K562 (cell line): Measurements from ENCODE around the gene TSPAN16. TPM values are rescaled to one million over a fixed set of nuclear protein-coding genes. Genes with fewer than 3 reads are reported as not detected.

ENCODE experiments used
- CBFA2T3 ChIP-seq: fragments of 450-650 bp; IDR thresholded peaks from 2 replicates; pipeline ENCODE4 v1.6.1; 2017
- DDX20 ChIP-seq: fragments of 450-650 bp; IDR thresholded peaks from 2 replicates; pipeline ENCODE4 v1.6.1; 2016; ENCODE audit warnings: missing genetic modification characterization, low read depth, mild to moderate bottlenecking, missing compliant biosample characterization, moderate library complexity
- HEY1 ChIP-seq: fragments of 250-450 bp; sonication (Bioruptor Pico); IDR thresholded peaks from 2 replicates; pipeline ENCODE4 v1.5.0; 2020; ENCODE audit warnings: mild to moderate bottlenecking, moderate library complexity, borderline replicate concordance
- KDM5B ChIP-seq: fragments of 200-600 bp; sonication (generic); IDR thresholded peaks from 2 replicates; pipeline ENCODE4 v1.6.1; 2012; ENCODE audit warnings: low read depth, mild to moderate bottlenecking, moderate library complexity, low read length, control low read depth, inconsistent platforms; ENCODE audit not compliant: insufficient replicate concordance
- KLF10 ChIP-seq: fragments of 250-450 bp; sonication (Bioruptor Pico); IDR thresholded peaks from 2 replicates; pipeline ENCODE4 v1.6.1; 2021; ENCODE audit warnings: matching md5 sums
- MAX ChIP-seq: sonication (generic); formaldehyde crosslinking; IDR thresholded peaks from 2 replicates; pipeline ENCODE4 v1.9.0; 2022; ENCODE audit warnings: mild to moderate bottlenecking, missing genetic modification reagents
- NELFE ChIP-seq: IDR thresholded peaks from 2 replicates; pipeline ENCODE4 v1.6.1; 2011; ENCODE audit warnings: mild to moderate bottlenecking; ENCODE audit not compliant: insufficient read depth, insufficient read length
- PHF20 ChIP-seq: fragments of 450-650 bp; IDR thresholded peaks from 2 replicates; pipeline ENCODE4 v1.6.1; 2018; ENCODE audit not compliant: partially characterized antibody
- PREB ChIP-seq: sonication (generic); formaldehyde crosslinking; IDR thresholded peaks from 2 replicates; pipeline ENCODE4 v1.8.1; 2023; ENCODE audit warnings: mild to moderate bottlenecking, missing genetic modification reagents
- RCOR1 ChIP-seq, 2 experiments: IDR thresholded peaks; 2 replicates each; pipeline ENCODE4 v1.6.1; 2012; ENCODE audit warnings: low read depth in 2 of 2, low read length in 2 of 2, borderline replicate concordance in 1 of 2, improper control_type of control experiment in 1 of 2
- SAFB2 ChIP-seq: fragments of 200-400 bp; formaldehyde crosslinking; IDR thresholded peaks from 2 replicates; pipeline ENCODE4 v1.6.1; 2018; ENCODE audit warnings: borderline replicate concordance, low read length, low read depth, moderate library complexity; ENCODE audit not compliant: severe bottlenecking
- SMAD3 ChIP-seq: fragments of 450-650 bp; formaldehyde crosslinking; conservative IDR thresholded peaks from 2 replicates; pipeline ENCODE4 v1.4.0; 2020; ENCODE audit warnings: mild to moderate bottlenecking
- SUPT5H ChIP-seq: fragments of 450-650 bp; IDR thresholded peaks from 2 replicates; pipeline ENCODE4 v1.6.1; 2016
- TFAM ChIP-seq: fragments of 250-450 bp; sonication (Bioruptor Pico); conservative IDR thresholded peaks from 2 replicates; pipeline ENCODE4 v1.5.0; 2021; ENCODE audit warnings: mild to moderate bottlenecking, moderate library complexity
- ZC3H4 ChIP-seq: sonication (generic); formaldehyde crosslinking; IDR thresholded peaks from 2 replicates; pipeline ENCODE4 v1.9.0; 2021; ENCODE audit warnings: missing genetic modification reagents, borderline replicate concordance
- ZNF217 ChIP-seq: sonication (generic); formaldehyde crosslinking; IDR thresholded peaks from 2 replicates; pipeline ENCODE4 v1.8.0; 2022; ENCODE audit warnings: mild to moderate bottlenecking, missing genetic modification reagents
- ZNF23 ChIP-seq: fragments of 250-450 bp; sonication (Bioruptor Pico); IDR thresholded peaks from 2 replicates; pipeline ENCODE4 v1.4.0; 2020; ENCODE audit warnings: mild to moderate bottlenecking
- ZNF398 ChIP-seq: fragments of 250-450 bp; sonication (Bioruptor Pico); IDR thresholded peaks from 2 replicates; pipeline ENCODE4 v1.8.0; 2021; ENCODE audit warnings: moderate library complexity, mild to moderate bottlenecking, inconsistent platforms
- ZNF699 ChIP-seq: fragments of 250-450 bp; sonication (Bioruptor Pico); IDR thresholded peaks from 2 replicates; pipeline ENCODE4 v1.8.0; 2021; ENCODE audit warnings: mild to moderate bottlenecking, moderate library complexity; ENCODE audit not compliant: insufficient replicate concordance
- ZNF76 ChIP-seq: fragments of 250-450 bp; sonication (Bioruptor Pico); IDR thresholded peaks from 2 replicates; pipeline ENCODE4 v1.4.0; 2020; ENCODE audit warnings: mild to moderate bottlenecking, moderate library complexity, borderline replicate concordance
- ZNF778 ChIP-seq: fragments of 450-650 bp; formaldehyde crosslinking; IDR thresholded peaks from 2 replicates; pipeline ENCODE4 v1.4.0; 2020; ENCODE audit warnings: mild to moderate bottlenecking, moderate library complexity
- polyA plus RNA-seq, 8 experiments: library from polyadenylated mRNA; depleted of rRNA in 4 of 8; stranded (reverse) in 5 of 8; unstranded in 3 of 8; fragments of >200 nt; fragmentation: Nextera tagmentation in 2 of 8; fragmentation: Illumina TruSeq in 1 of 8; extraction: Ambion mirVana in 2 of 8; extraction: Trizol in 1 of 8; gene quantifications; 2 replicates each; pipeline versions ENCODE4 v1.2.1 to v1.2.3, GENCODE V29; 2011 to 2014; ENCODE audit warnings: inconsistent platforms in 1 of 8, missing spikeins in 1 of 8
- total RNA-seq, 7 experiments: library from RNA; depleted of rRNA in 6 of 7; stranded (reverse); fragments of >200 nt in 6 of 7; fragmentation: Illumina TruSeq in 2 of 7; extraction: Trizol in 2 of 7; gene quantifications; 2 replicates each; pipeline versions ENCODE4 v1.2.1 to v1.2.3, GENCODE V29; 2011 to 2021; ENCODE audit warnings: low replicate concordance in 1 of 7
- TF ChIP-seq, protein P1 (sequence below): fragments of 250-450 bp; sonication (Bioruptor Pico); IDR thresholded peaks from 2 replicates; pipeline ENCODE4 v1.4.0; 2020; ENCODE audit warnings: mild to moderate bottlenecking, moderate library complexity

TSPAN16 gene
- total and polyA plus RNA-seq, 9 of the 15 experiments (the other 6 are each of a cell fraction or from before 2014, with no cell fraction given): not detected

DNA sequence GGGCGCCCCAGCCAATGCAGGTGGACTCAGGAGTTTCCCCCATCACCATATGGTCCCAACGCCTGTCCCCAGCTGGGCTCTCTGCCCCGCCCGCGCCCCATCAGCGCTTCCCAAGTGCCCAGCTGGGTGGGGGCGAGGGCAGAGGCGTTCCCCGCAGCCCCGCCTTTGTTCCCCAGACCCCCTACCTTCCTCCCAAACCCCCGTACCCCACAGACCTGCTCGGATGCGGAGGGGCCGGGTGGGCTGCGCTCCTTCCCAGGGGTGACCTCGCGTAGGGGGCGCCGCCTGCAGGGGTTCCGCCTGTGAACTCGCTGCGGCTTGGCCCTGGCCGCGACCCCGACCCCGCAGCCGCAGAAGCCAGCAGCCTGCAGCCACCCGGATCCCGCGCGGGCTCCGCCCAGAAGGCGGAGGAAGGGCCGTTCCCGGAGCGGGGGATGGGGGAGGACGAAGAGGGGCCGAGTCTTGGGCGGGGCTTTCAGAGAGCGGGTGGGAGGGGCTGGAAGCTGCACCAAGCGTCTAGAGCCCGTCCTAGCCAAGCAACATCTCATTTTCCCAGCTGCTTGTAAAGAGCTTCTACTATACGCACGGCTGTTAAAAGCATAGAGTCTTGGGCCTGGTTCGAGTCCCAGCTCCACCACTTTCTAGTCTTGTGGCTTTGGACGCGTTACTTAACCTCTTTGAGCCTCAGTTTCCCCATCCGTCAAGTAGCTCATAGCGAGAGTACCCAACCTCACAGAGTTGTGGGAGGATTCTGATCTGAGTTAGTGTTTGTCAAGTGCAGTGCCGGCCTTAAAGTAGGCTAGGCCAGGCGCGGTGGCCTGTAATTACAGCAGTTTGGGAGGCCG is 43.5 kb downstream of the TSPAN16 start, which contains the start of gene RAB3D (continued):
- no peak for TF ChIP-seq ZNF778 (CRISPR knock-in tag)
- no peak for TF ChIP-seq ZC3H4 (CRISPR knock-in tag)
- no peak for TF ChIP-seq MAX (CRISPR knock-in tag)
- TF ChIP-seq PHF20: no peak
- TF ChIP-seq DDX20: no peak
- peak; percentile 52 for TF ChIP-seq KDM5B
- no peak for TF ChIP-seq ZNF217 (CRISPR knock-in tag)
- 0 out of 2 replicates have a peak, but pooled peaks have one; percentile 9 for TF ChIP-seq CBFA2T3
- TF ChIP-seq ZNF699 (CRISPR knock-in tag): no peak
- no peak for TF ChIP-seq NELFE
- no peak for TF ChIP-seq PREB (CRISPR knock-in tag)
- TF ChIP-seq, protein P1, sequence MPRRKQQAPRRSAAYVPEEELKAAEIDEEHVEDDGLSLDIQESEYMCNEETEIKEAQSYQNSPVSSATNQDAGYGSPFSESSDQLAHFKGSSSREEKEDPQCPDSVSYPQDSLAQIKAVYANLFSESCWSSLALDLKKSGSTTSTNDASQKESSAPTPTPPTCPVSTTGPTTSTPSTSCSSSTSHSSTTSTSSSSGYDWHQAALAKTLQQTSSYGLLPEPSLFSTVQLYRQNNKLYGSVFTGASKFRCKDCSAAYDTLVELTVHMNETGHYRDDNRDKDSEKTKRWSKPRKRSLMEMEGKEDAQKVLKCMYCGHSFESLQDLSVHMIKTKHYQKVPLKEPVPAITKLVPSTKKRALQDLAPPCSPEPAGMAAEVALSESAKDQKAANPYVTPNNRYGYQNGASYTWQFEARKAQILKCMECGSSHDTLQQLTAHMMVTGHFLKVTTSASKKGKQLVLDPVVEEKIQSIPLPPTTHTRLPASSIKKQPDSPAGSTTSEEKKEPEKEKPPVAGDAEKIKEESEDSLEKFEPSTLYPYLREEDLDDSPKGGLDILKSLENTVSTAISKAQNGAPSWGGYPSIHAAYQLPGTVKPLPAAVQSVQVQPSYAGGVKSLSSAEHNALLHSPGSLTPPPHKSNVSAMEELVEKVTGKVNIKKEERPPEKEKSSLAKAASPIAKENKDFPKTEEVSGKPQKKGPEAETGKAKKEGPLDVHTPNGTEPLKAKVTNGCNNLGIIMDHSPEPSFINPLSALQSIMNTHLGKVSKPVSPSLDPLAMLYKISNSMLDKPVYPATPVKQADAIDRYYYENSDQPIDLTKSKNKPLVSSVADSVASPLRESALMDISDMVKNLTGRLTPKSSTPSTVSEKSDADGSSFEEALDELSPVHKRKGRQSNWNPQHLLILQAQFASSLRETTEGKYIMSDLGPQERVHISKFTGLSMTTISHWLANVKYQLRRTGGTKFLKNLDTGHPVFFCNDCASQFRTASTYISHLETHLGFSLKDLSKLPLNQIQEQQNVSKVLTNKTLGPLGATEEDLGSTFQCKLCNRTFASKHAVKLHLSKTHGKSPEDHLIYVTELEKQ (CRISPR knock-in tag): no peak
- TF ChIP-seq HEY1: no peak
- TF ChIP-seq ZNF23: no peak
- no peak for TF ChIP-seq TFAM (CRISPR knock-in tag)
- no peak for TF ChIP-seq ZNF76 (CRISPR knock-in tag)
- no peak for TF ChIP-seq SMAD3 (CRISPR knock-in tag)
- TF ChIP-seq RCOR1 (IDR thresholded peaks at IDR 0.05; ENCODE audit: borderline replicate concordance in 1 of 2, low read depth in 2 of 2, low read length in 2 of 2): peak in 1 of 2 experiments; percentile 20; a peak in 1 of 4 replicates
- TF ChIP-seq SUPT5H: 0 out of 2 replicates have a peak, but pooled peaks have one; percentile 36
- no peak for TF ChIP-seq ZNF398 (CRISPR knock-in tag)
- no peak for TF ChIP-seq KLF10 (CRISPR knock-in tag)
- TF ChIP-seq SAFB2: no peak
